ENCODE results near the gene GATD1.
A peak's percentile ranks its signal among the peaks of the same experiment; 100 is the strongest.

GATD1 gene

DNA sequence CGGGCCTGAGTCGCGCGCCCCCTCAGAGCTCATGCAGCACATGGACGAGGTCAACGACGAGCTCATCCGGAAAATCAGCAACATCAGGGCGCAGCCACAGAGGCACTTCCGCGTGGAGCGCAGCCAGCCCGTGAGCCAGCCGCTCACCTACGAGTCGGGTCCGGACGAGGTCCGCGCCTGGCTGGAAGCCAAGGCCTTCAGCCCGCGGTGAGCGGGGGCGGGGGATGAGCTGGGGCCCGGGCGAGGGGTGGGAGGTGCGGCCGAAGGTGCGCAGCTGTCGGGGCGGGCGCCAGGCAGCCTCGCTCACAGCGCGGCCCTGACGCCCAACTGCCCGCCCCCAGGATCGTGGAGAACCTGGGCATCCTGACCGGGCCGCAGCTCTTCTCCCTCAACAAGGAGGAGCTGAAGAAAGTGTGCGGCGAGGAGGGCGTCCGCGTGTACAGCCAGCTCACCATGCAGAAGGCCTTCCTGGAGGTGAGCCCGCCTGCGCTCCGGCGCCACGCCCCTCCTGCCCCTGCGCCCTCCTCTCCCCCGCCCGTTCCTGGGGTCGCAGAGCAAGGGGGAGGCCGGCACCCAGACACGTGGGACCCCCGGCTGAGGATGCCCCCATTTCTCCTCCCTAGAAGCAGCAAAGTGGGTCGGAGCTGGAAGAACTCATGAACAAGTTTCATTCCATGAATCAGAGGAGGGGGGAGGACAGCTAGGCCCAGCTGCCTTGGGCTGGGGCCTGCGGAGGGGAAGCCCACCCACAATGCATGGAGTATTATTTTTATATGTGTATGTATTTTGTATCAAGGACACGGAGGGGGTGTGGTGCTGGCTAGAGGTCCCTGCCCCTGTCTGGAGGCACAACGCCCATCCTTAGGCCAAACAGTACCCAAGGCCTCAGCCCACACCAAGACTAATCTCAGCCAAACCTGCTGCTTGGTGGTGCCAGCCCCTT is 50.7 kb downstream of the GATD1 start:
- DNase-seq (ENCODE audit: low spot score), result no peak

DNA sequence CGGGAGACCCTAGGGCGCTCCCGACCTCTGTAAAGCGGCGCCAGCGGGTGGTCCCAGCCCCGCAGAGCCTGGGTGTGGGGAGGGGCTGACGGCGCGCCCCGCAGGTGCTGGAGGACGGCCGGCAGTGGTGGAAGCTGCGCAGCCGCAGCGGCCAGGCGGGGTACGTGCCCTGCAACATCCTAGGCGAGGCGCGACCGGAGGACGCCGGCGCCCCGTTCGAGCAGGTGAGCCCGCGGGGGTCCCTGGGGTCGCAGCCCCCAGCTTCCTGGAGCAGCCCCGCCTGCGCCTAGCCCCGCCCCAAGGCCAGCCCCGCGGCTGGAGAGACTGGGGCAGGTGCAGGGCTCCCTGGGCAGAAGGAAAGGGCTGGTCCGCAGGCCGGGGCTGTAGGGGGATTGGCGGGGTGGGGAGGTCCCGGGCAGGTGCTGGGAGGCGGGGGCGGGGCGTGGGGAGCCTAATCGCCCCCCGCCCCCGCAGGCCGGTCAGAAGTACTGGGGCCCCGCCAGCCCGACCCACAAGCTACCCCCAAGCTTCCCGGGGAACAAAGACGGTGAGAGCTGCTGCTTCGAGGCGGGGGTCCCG is 51.6 kb downstream of the GATD1 start:
- no peak for DNase-seq (ENCODE audit: low spot score)

DNA sequence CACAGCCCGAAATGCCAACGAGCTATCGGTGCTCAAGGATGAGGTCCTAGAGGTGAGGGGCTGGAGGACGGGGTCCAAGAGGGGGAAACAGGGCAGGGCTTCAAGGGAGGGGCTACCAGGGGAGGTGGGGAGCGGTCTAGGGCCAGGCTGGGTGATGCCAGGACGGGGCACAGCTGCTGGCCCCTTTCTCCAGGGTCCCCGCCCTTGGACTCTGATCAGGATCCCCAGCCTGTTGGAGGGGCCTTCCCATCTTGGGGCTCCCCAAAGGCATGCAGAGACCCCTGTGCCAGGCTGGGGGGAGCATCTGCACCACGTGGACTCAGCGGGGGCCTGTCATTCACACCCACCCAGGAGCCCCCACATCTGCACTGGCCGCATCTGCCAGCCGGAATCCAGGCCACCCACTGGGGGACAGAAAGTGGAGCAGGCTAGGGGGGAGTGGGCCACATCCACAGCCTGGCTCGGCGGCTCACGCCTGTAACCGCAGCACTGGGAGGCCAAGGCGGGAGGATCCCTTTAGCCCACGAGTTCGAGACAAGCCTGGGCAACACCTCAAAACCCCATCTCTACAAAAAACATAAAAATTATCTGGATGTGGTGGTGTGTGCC is 52.4 kb downstream of the GATD1 start:
- DNase-seq (ENCODE audit: low spot score), result no peak

DNA sequence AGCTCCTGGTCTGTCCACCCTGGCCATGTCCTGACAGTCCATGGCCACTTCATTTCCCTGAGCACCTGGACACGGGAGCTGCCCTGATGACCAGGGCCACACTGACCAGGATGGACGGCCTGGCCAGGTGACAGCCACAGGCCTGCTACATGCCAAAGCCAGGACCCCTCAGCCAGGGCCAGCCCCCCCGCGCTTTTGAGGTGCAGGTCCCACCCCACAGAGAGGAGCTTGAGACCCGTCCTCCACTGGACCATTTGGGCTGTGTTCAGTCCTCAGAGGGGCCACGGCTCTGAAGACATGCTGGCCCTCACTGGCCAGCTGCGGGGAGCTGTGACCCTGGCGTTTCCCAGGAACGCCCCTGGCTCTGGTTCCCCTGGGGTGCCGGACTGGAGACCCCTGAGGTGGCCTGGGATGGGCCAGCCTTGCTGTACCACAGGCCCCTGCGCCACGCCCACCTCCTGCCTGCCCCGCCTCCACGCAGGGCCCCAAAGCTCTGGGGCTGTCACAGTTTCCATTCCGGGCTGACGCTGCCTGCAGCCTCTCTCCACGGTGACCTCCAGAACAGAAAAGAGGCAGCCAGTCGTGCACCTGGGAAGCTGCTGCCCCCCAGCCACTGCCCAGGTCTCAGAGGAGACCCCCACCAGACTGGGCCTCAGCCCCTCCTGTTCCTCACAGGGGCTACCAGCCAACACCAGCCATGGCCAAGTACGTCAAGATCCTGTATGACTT is 53.1 kb downstream of the GATD1 start:
- DNase-seq (ENCODE audit: low spot score), result no peak

DNA sequence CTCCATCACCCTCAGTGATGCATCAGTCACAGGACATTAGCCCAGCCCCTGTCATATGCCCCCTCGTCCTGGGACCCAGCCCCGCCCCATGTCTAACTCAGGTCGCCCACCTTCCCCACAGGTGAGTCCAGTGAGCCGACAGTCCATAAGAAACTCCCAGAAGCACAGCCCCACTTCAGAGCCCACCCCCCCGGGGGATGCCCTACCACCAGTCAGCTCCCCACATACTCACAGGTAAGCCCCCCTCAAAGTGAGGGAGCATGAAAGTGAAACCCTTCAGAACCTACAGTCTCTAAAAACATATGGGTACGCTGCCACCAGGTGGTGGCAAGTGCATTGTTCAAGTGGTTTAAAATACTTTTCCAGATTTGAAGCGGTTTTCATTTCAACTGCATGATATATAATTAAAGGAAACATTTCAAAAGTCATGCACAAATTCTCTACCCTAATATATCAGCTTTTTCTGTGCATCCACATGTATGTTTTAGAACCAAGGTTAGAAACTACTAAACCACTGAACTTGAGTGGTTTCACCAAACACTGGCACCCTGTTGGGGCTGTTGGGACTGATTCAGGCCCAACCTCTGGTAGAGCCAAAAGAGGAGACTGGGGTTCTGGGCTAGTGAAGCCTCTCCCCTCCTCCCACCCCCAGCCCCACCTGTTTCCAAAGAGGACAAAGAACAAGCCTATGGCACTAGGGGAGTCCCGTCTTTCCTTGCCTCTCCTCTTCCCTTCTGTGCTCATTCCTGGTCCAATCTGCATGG is 54.0 kb downstream of the GATD1 start:
- peak; percentile 58 for DNase-seq (ENCODE audit: low spot score)

DNA sequence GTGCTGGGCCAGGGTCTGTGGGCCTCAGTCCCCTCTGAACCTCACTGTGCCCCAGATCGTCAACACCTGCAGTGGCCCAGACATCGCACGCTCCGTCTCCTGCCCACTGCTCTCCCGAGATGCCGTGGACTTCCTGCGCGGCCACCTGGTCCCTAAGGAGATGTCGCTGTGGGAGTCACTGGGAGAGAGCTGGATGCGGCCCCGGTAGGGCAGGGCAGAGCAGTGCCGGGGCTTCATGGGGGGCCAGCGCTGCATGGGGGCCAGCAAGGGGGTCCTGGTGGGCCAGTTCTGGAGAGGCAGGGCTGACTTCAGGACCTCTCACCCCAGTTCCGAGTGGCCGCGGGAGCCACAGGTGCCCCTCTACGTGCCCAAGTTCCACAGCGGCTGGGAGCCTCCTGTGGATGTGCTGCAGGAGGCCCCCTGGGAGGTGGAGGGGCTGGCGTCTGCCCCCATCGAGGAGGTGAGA is 54.9 kb downstream of the GATD1 start:
- DNase-seq (ENCODE audit: low spot score), result no peak

DNA sequence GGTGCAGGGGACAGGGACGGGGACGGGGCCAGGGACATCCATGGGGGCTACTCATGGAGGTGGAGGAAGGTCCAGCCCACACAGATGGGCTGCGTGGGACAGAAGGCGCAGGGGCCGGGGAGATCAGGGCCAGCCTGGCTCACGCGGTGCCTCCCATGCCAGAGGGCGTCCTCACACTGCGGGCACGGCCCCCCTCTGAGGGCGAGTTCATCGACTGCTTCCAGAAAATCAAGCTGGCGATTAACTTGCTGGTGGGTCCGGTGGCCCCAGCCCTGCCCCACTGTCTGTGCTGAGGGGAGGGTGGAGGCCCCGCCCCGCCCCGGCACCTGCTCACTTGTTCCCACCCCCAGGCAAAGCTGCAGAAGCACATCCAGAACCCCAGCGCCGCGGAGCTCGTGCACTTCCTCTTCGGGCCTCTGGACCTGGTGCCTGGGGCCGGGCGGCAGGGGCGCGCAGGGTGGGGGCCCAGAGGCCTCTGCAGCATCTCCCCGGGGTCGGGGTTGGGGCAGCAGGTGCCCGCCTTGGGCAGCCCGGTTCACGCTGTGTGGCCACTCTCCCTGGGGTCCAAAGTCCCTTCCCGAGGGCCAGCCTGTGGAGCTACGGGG is 55.4 kb downstream of the GATD1 start:
- no peak for DNase-seq (ENCODE audit: low spot score)

DNA sequence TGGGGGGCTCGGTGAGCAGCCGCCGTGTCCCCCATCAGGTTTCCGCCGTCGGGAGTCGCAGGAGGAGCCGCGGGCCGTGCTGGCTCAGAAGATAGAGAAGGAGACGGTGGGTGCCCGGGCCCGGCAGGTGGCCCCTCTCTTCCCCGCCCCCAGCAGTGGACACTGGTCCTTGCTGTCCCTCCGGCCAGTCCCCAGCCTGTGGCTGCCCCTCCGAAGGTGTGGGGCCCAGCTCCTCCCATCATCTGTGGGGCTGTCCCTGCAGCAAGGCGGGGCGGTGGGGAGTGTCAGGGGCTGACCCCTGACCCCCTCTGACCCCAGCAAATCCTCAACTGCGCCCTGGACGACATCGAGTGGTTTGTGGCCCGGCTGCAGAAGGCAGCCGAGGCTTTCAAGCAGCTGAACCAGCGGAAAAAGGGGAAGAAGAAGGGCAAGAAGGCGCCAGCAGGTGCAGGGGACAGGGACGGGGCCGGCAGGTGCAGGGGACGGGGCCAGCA is 56.0 kb downstream of the GATD1 start:
- DNase-seq (ENCODE audit: low spot score), result no peak

DNA sequence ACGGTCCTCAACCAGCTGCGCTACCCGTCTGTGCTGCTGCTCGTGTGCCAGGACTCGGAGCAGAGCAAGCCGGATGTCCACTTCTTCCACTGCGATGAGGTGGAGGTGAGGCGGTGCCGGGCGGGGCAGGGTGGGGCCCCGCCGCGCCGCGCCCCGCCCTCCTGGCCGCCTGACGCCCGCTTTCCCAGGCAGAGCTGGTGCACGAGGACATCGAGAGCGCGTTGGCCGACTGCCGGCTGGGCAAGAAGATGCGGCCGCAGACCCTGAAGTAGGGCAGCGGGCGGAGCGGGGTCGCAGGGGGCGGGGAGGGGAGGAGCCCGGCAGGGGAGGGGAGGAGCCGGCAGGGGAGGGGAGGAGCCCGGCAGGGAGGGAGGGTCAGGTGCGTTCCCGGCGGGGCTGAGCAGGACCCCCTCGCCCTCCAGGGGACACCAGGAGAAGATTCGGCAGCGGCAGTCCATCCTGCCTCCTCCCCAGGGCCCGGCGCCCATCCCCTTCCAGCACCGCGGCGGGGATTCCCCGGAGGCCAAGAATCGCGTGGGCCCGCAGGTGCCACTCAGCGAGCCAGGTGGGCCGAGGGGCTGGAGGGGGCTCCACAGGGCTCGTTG is 56.5 kb downstream of the GATD1 start:
- no peak for DNase-seq (ENCODE audit: low spot score)

DNA sequence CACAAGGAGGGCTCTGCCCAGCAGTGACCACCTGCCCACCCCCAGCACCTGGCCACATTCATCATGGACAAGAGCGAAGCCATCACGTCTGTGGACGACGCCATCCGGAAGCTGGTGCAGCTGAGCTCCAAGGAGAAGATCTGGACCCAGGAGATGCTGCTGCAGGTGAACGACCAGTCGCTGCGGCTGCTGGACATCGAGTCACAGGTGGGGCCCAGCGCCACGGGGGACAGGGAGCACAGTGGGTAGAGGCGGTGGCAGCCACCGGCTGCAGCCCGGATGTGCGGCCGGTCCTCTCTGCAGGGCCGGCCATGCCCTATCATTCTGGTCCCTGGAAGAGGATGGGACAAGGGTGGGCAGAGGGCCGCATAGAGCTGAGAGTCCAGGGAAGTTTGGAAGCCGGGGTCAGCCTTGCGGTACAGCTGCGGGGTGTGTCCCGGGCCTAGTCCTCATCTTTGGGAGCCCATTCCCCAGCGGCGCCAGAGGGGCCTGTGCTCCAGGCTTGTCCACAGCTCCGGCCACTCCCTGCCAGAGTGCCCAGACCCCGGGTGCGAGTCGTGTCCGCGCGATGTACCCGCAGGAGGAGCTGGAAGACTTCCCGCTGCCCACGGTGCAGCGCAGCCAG is 57.2 kb downstream of the GATD1 start:
- DNase-seq (ENCODE audit: low spot score), result no peak

DNA sequence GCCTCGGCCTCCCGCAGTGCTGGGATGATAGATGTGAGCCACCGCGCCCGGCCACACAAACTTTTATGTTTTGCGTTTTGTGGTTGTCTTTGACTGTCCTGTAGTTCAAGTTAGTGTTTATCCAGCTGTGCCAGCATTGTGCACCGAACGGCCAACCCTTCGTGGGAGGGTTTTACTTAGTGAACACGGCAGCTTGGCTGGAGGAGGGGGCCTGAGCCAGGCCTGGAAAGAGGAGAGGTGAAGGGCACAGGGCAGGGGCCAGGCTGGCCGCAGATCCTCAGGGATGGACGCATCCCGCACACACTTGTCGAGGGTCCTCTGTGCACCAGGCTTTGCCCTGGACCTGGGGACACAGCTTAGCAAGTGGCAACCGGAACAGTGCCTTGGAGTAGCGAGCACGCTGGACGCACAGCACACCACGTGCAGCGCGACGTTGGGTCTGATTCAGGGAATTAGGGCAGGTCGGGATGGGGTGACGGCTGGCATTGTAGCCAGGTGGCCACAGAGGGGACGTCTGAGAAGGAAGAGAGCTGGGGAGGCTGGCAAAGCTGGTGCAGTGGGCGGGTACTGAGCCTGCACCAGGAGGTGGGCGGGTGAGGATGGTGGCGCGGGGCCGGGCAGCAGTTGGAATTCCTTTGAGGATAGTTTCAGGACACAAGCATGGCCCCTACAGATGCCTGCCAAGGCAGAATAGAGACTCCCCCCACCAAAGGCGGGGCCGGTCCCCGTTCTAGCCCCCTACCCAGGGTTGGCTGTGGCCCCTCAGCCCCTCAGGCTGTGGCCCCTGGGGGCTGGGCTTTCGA is 57.9 kb downstream of the GATD1 start:
- DNase-seq (ENCODE audit: low spot score), result no peak

Measured in kidney capillary endothelial cell (primary cell).